ENCODE measurements around the gene EIF1. TPM values are rescaled to one million over a fixed set of nuclear protein-coding genes. Genes with fewer than 3 reads are reported as not detected.

The EIF1 gene
- polyA plus RNA-seq, 1 donor from 2014 or later: 257 TPM

GRCh38 chr17:41664172-41664457 is 24.6 kb upstream of the EIF1 start:
- TF ChIP-seq POLR2AphosphoS5 (IDR thresholded peaks at IDR 0.05) (no peak), MXI1 (conservative IDR thresholded peaks at IDR 0.05; ENCODE audit: poor library complexity, severe bottlenecking) (no peak), SMC3 (conservative IDR thresholded peaks at IDR 0.05; ENCODE audit: poor library complexity) (no peak), TAF1 (IDR thresholded peaks at IDR 0.05; ENCODE audit: low read depth) (no peak), REST (IDR thresholded peaks at IDR 0.05; ENCODE audit: borderline replicate concordance) (no peak), EZH2 (IDR thresholded peaks at IDR 0.05; ENCODE audit: borderline replicate concordance, insufficient read depth, low read length, poor library complexity, severe bottlenecking) (no peak), EP300 (conservative IDR thresholded peaks at IDR 0.05; ENCODE audit: poor library complexity, severe bottlenecking) (no peak), RAD21 (conservative IDR thresholded peaks at IDR 0.05) (no peak)
- TF ChIP-seq, protein P1, sequence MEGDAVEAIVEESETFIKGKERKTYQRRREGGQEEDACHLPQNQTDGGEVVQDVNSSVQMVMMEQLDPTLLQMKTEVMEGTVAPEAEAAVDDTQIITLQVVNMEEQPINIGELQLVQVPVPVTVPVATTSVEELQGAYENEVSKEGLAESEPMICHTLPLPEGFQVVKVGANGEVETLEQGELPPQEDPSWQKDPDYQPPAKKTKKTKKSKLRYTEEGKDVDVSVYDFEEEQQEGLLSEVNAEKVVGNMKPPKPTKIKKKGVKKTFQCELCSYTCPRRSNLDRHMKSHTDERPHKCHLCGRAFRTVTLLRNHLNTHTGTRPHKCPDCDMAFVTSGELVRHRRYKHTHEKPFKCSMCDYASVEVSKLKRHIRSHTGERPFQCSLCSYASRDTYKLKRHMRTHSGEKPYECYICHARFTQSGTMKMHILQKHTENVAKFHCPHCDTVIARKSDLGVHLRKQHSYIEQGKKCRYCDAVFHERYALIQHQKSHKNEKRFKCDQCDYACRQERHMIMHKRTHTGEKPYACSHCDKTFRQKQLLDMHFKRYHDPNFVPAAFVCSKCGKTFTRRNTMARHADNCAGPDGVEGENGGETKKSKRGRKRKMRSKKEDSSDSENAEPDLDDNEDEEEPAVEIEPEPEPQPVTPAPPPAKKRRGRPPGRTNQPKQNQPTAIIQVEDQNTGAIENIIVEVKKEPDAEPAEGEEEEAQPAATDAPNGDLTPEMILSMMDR (IDR thresholded peaks at IDR 0.05; ENCODE audit: poor library complexity, severe bottlenecking): no peak
- Histone ChIP-seq H3K9me2 (ENCODE audit: insufficient read depth, low read length) (no peaks in the 10 kb centered on the region), H3K4me3 (ENCODE audit: low read length) (no peak overlapping the region), H3K27me3 (ENCODE audit: insufficient read depth, low read depth, low read length) (no peaks in the 10 kb centered on the region), H3K79me2 (replicated peaks; ENCODE audit: insufficient read depth, low read length) (no peaks in the 10 kb centered on the region), H3K9me3 (ENCODE audit: low read length) (no peaks in the 10 kb centered on the region), H2AFZ (ENCODE audit: low read depth, low read length) (no peak overlapping the region), H4K20me1 (ENCODE audit: insufficient read depth) (no peaks in the 10 kb centered on the region), H3K36me3 (ENCODE audit: insufficient read depth, low read length) (no peaks in the 10 kb centered on the region), H3F3A (ENCODE audit: insufficient read depth, low read length, poor library complexity, severe bottlenecking) (no peaks in the 10 kb centered on the region), H3K9ac (ENCODE audit: low read length) (no peak overlapping the region), H3K4me2 (ENCODE audit: low read length) (no peak overlapping the region), H3K27ac (ENCODE audit: low read length) (no peak overlapping the region)

GRCh38 chr17:41664587-41665565 is 23.8 kb upstream of the EIF1 start:
- Histone ChIP-seq H3K4me2 (ENCODE audit: low read length) (no peak overlapping the region), H3K27me3 (ENCODE audit: insufficient read depth, low read depth, low read length) (no peaks in the 10 kb centered on the region), H3K9me3 (ENCODE audit: low read length) (no peaks in the 10 kb centered on the region), H3K27ac (ENCODE audit: low read length) (peak overlapping the region; percentile 87), H3F3A (ENCODE audit: insufficient read depth, low read length, poor library complexity, severe bottlenecking) (no peaks in the 10 kb centered on the region), H3K4me3 (ENCODE audit: low read length) (peak overlapping the region; percentile 56), H3K36me3 (ENCODE audit: insufficient read depth, low read length) (no peaks in the 10 kb centered on the region), H3K9ac (ENCODE audit: low read length) (peak overlapping the region; percentile 70), H3K79me2 (replicated peaks; ENCODE audit: insufficient read depth, low read length) (no peaks in the 10 kb centered on the region), H4K20me1 (ENCODE audit: insufficient read depth) (no peaks in the 10 kb centered on the region), H3K9me2 (ENCODE audit: insufficient read depth, low read length) (no peaks in the 10 kb centered on the region), H2AFZ (ENCODE audit: low read depth, low read length) (peak overlapping the region; percentile 81)
- TF ChIP-seq REST (IDR thresholded peaks at IDR 0.05; ENCODE audit: borderline replicate concordance) (no peak), SMC3 (conservative IDR thresholded peaks at IDR 0.05; ENCODE audit: poor library complexity) (no peak), EZH2 (IDR thresholded peaks at IDR 0.05; ENCODE audit: borderline replicate concordance, insufficient read depth, low read length, poor library complexity, severe bottlenecking) (no peak), POLR2AphosphoS5 (IDR thresholded peaks at IDR 0.05) (no peak), TAF1 (IDR thresholded peaks at IDR 0.05; ENCODE audit: low read depth) (no peak), MXI1 (conservative IDR thresholded peaks at IDR 0.05; ENCODE audit: poor library complexity, severe bottlenecking) (no peak), RAD21 (conservative IDR thresholded peaks at IDR 0.05) (no peak), EP300 (conservative IDR thresholded peaks at IDR 0.05; ENCODE audit: poor library complexity, severe bottlenecking) (no peak)
- TF ChIP-seq, protein P1 (IDR thresholded peaks at IDR 0.05; ENCODE audit: poor library complexity, severe bottlenecking): no peak
